ENCODE data around the gene RAD51B.

GRCh38 chr14:68105816-68106215 is 286.2 kb downstream of the RAD51B start:
- TF ChIP-seq ZKSCAN8 (CRISPR knock-in tag; IDR thresholded peaks at IDR 0.05) (no peak), POLR2AphosphoS5 (IDR thresholded peaks at IDR 0.05; ENCODE audit: control insufficient read depth, insufficient read depth, low read depth, low read length) (no peak), SMARCA5 (IDR thresholded peaks at IDR 0.05) (no peak), CTCF (IDR thresholded peaks at IDR 0.05 in 2 of 3, conservative IDR thresholded peaks at IDR 0.05 in 1 of 3; ENCODE audit: insufficient read depth in 2 of 3, low read depth in 1 of 3, low read length in 3 of 3) (no peak), FOXJ3 (CRISPR knock-in tag; IDR thresholded peaks at IDR 0.05) (no peak)

All from K562 (cell line).